Left lung (tissue), 10 donors: ENCODE data around the gene GNAO1. TPM values are rescaled to one million over a fixed set of nuclear protein-coding genes. Genes with fewer than 3 reads are reported as not detected.
A peak's percentile ranks its signal among the peaks of the same experiment; 100 is the strongest.

Source experiments
- ATAC-seq: fragments of 200-7000 bp; cut with Tn5 transposase; one replicate; pipeline ENCODE4 v1.9.1; 2020; ENCODE audit warnings: moderate library complexity
- DNase-seq, 4 donors: peaks; one replicate each; pipeline ENCODE4 v3.0.0-alpha.2; 2013 to 2020
- H3K27ac ChIP-seq, 2 donors: fragments of 200-600 bp; sonication (generic) in 1 of 2; one replicate each; pipeline versions ENCODE4 v1.5.0 to v1.8.0; 2020 to 2021
- H3K27me3 ChIP-seq, 2 donors: fragments of 200-600 bp; sonication (generic) in 1 of 2; one replicate each; pipeline versions ENCODE4 v1.5.0 to v1.8.0; 2020 to 2021
- H3K36me3 ChIP-seq, 2 donors: fragments of 200-600 bp; sonication (generic) in 1 of 2; one replicate each; pipeline versions ENCODE4 v1.5.0 to v1.8.0; 2020 to 2021
- H3K4me1 ChIP-seq, 2 donors: fragments of 200-600 bp; one replicate each; pipeline ENCODE4 v1.8.0; 2021
- H3K4me3 ChIP-seq, 2 donors: fragments of 200-600 bp; sonication (generic) in 1 of 2; one replicate each; pipeline versions ENCODE4 v1.5.0 to v1.8.0; 2020 to 2021; ENCODE audit warnings: mild to moderate bottlenecking in 1 of 2
- H3K9me3 ChIP-seq, 2 donors: fragments of 200-600 bp; sonication (generic) in 1 of 2; one replicate each; pipeline versions ENCODE4 v1.5.0 to v1.8.0; 2020 to 2021
- CTCF ChIP-seq, 2 donors: fragments of 200-600 bp; sonication (generic) in 1 of 2; IDR thresholded peaks; one replicate each; pipeline versions ENCODE4 v1.5.0 to v1.8.0; 2021; ENCODE audit warnings: antibody characterized with exemption in 2 of 2
- intact Hi-C, 2 donors: fragments of 100-400 bp; cut with DNase I; formaldehyde crosslinking; loops; one replicate each; pipeline versions ENCODE4 v1.11.2 to v1.14.2; 2022
- polyA plus RNA-seq, 6 donors: library from polyadenylated mRNA; unstranded; fragments of 120-200 nt; gene quantifications; one replicate each; pipeline ENCODE4 v1.2.1, GENCODE V29; 2013; ENCODE audit not compliant: insufficient read length in 6 of 6
- total RNA-seq, 2 donors: library from RNA; stranded (reverse); fragmentation: NEBNext Ultra II Directional; extraction: Animal tissue kit (Norgen Biotek cat#: 25700); gene quantifications; one replicate each; pipeline ENCODE4 v1.2.1, GENCODE V29; 2021
- donor health status: DM: no; HTN: yes; CAD: no.
- donor health status: DM: no; HTN: no; CAD: no.

Gene GNAO1
- total and polyA plus RNA-seq, 8 donors = 1.3 to 34.1 (median 22.2) TPM

- no peak overlapping the region for H3K27ac ChIP-seq
- intact Hi-C loops = no loop called here
- no peaks in the 10 kb centered on the region for H3K36me3 ChIP-seq
- ATAC-seq = no peak
- H3K4me3 ChIP-seq = no peak overlapping the region
- peaks cover 6 to 7% of the 10 kb centered on the region in 2 donors for H3K4me1 ChIP-seq
- no peaks in the 10 kb centered on the region for H3K9me3 ChIP-seq
- DNase-seq = no peak
- no peak for TF ChIP-seq CTCF (IDR thresholded peaks at IDR 0.05)
- H3K27me3 ChIP-seq = peaks cover 0 to 12% of the 10 kb centered on the region in 2 donors
Observed at GRCh38 chr16:56351481-56351880, 160.2 kb downstream of the GNAO1 start.

- no peak overlapping the region for H3K4me3 ChIP-seq
- no peak overlapping the region for H3K27ac ChIP-seq
- H3K36me3 ChIP-seq = no peaks in the 10 kb centered on the region
- TF ChIP-seq CTCF (IDR thresholded peaks at IDR 0.05) = no peak
- ATAC-seq = no peak
- H3K9me3 ChIP-seq = no peaks in the 10 kb centered on the region
- intact Hi-C loops = no loop called here
- DNase-seq = peak in 2 of 4 donors; percentile 28 to 52
- H3K4me1 ChIP-seq = peaks cover 7 to 8% of the 10 kb centered on the region in 2 donors
- H3K27me3 ChIP-seq = peaks cover 0 to 12% of the 10 kb centered on the region in 2 donors
Observed at GRCh38 chr16:56352351-56353053, 161.2 kb downstream of the GNAO1 start.

GRCh38 chr16:56353054-56353921 is 162.0 kb downstream of the GNAO1 start:
- Histone ChIP-seq H3K9me3 (no peaks in the 10 kb centered on the region), H3K27ac (no peak overlapping the region), H3K36me3 (no peaks in the 10 kb centered on the region), H3K4me1 (peaks cover 7 to 12% of the 10 kb centered on the region in 2 donors), H3K27me3 (peaks cover 0 to 10% of the 10 kb centered on the region in 2 donors), H3K4me3 (no peak overlapping the region)
- DNase-seq (peak in 2 of 4 donors; percentile 4 to 72), ATAC-seq (no peak)
- intact Hi-C loops = no loop called here
- TF ChIP-seq CTCF (IDR thresholded peaks at IDR 0.05) = no peak

DNA sequence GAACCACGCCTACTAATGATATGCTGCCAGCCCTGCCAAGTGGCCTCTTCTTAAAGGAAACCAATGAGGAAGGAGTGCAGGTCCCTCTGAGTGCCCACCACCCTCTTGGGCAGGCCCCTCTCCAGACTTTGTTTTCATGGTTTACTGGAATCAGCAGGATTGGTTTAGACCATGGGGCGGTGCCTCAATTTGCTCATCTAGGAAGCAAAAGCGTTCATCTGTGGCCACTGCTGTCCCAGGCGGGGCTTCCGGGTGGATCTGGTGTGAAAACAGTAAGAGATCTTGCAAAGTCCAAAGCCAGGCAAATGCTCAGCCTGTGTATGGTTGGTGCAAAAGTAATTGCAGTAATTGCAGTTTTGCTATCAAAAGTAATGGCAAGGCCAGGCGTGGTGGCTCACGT is 162.7 kb downstream of the GNAO1 start:
- no peak overlapping the region for H3K4me3 ChIP-seq
- peaks cover 0 to 7% of the 10 kb centered on the region in 2 donors for H3K27me3 ChIP-seq
- H3K27ac ChIP-seq = no peak overlapping the region
- intact Hi-C loops = no loop called here
- peaks cover 7 to 12% of the 10 kb centered on the region in 2 donors for H3K4me1 ChIP-seq
- ATAC-seq = no peak
- no peaks in the 10 kb centered on the region for H3K9me3 ChIP-seq
- no peak for TF ChIP-seq CTCF (IDR thresholded peaks at IDR 0.05)
- DNase-seq = no peak
- H3K36me3 ChIP-seq = no peaks in the 10 kb centered on the region

DNA sequence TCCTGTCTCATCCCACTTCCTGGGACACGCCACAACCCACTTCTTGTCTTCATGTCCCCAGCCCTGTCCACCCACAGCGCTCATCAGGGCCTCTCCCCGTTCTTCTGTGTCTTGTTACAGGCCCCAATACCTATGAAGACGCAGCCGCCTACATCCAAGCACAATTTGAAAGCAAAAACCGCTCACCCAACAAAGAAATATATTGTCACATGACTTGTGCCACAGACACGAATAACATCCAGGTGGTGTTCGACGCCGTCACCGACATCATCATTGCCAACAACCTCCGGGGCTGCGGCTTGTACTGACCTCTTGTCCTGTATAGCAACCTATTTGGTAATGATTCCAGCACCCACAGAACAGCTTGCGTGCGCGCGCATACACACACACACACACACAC is 163.5 kb downstream of the GNAO1 start:
- intact Hi-C loops = no loop called here
- no peak overlapping the region for H3K27ac ChIP-seq
- H3K4me1 ChIP-seq = peaks cover 7 to 12% of the 10 kb centered on the region in 2 donors
- H3K36me3 ChIP-seq = no peaks in the 10 kb centered on the region
- ATAC-seq (no peak), DNase-seq (peak in 1 of 4 donors; percentile 54)
- no peak for TF ChIP-seq CTCF (IDR thresholded peaks at IDR 0.05)
- peaks cover 0 to 7% of the 10 kb centered on the region in 2 donors for H3K27me3 ChIP-seq
- H3K4me3 ChIP-seq = no peak overlapping the region
- no peaks in the 10 kb centered on the region for H3K9me3 ChIP-seq
